Neuronal stem cell (in vitro differentiated cells): Measurements from ENCODE around the gene SP140L. TPM values are rescaled to one million over a fixed set of nuclear protein-coding genes. Genes with fewer than 3 reads are reported as not detected.
A peak's percentile ranks its signal among the peaks of the same experiment; 100 is the strongest.
"Not testable (repeated sequence)": the region's sequence is repeated elsewhere in the genome, so short reads cannot be mapped to it uniquely, and the experiment has no call there.

Experiments
- DNase-seq: peaks from one replicate; pipeline ENCODE4 v3.0.0-alpha.2; 2013; ENCODE audit warnings: low spot score
- H2AFZ ChIP-seq: one replicate; pipeline ENCODE4 v1.6.1; 2013; ENCODE audit warnings: mild to moderate bottlenecking, low read length, inconsistent platforms
- H2AK5ac ChIP-seq: 2 replicates; pipeline ENCODE4 v1.6.1; 2013; ENCODE audit warnings: low read depth, mild to moderate bottlenecking, inconsistent platforms, low read length, moderate library complexity, mixed read lengths
- H2BK120ac ChIP-seq: 2 replicates; pipeline ENCODE4 v1.6.1; 2013; ENCODE audit warnings: low read depth, mild to moderate bottlenecking, inconsistent platforms, low read length, moderate library complexity, mixed read lengths
- H2BK12ac ChIP-seq: one replicate; pipeline ENCODE4 v1.6.1; 2013; ENCODE audit warnings: low read length, inconsistent platforms
- H2BK15ac ChIP-seq: 2 replicates; pipeline ENCODE4 v1.6.1; 2013; ENCODE audit warnings: mild to moderate bottlenecking, low read length, inconsistent platforms, mixed read lengths
- H2BK5ac ChIP-seq: one replicate; pipeline ENCODE4 v1.6.1; 2013; ENCODE audit warnings: inconsistent platforms, mild to moderate bottlenecking, low read length, moderate library complexity
- H3K14ac ChIP-seq: one replicate; pipeline ENCODE4 v1.6.1; 2013; ENCODE audit warnings: low read length, inconsistent platforms
- H3K18ac ChIP-seq: 2 replicates; pipeline ENCODE4 v1.6.1; 2013; ENCODE audit warnings: low read length, inconsistent platforms
- H3K23ac ChIP-seq: 2 replicates; pipeline ENCODE4 v1.6.1; 2013; ENCODE audit warnings: low read depth, mild to moderate bottlenecking, mixed read lengths, low read length, inconsistent platforms; ENCODE audit not compliant: poor library complexity
- H3K27ac ChIP-seq: replicated peaks from 3 replicates; pipeline ENCODE4 v1.5.1; 2013; ENCODE audit warnings: low read length, inconsistent platforms
- H3K27me3 ChIP-seq, 3 experiments: 2 replicates each; pipeline ENCODE4 v1.6.1; 2013; ENCODE audit warnings: low read length in 3 of 3, mild to moderate bottlenecking in 2 of 3, inconsistent platforms in 1 of 3, low read depth in 1 of 3, mixed read lengths in 1 of 3, moderate library complexity in 1 of 3; ENCODE audit not compliant: control insufficient read depth in 3 of 3, insufficient read depth in 3 of 3
- H3K36me3 ChIP-seq, 2 donors: replicated peaks in 1 of 2; 2 replicates each; pipeline ENCODE4 v1.6.1; 2013; ENCODE audit warnings: low read length in 2 of 2; ENCODE audit not compliant: control insufficient read depth in 2 of 2, insufficient read depth in 2 of 2
- H3K4ac ChIP-seq: 2 replicates; pipeline ENCODE4 v1.6.1; 2013; ENCODE audit warnings: inconsistent platforms, mild to moderate bottlenecking, low read length, moderate library complexity
- H3K4me1 ChIP-seq, 2 donors: 1 replicate in 1 of 2; 2 replicates in 1 of 2; pipeline ENCODE4 v1.6.1; 2013; ENCODE audit warnings: low read length in 2 of 2, low read depth in 1 of 2; ENCODE audit not compliant: control insufficient read depth in 2 of 2, insufficient read depth in 1 of 2
- H3K4me2 ChIP-seq: one replicate; pipeline ENCODE4 v1.6.1; 2013; ENCODE audit warnings: mild to moderate bottlenecking, low read length, inconsistent platforms; ENCODE audit not compliant: insufficient read depth, poor library complexity, severe bottlenecking
- H3K4me3 ChIP-seq, 2 donors: 2 replicates each; pipeline ENCODE4 v1.5.1; 2013; ENCODE audit warnings: low read length in 2 of 2, mild to moderate bottlenecking in 2 of 2, inconsistent platforms in 1 of 2, moderate library complexity in 1 of 2
- H3K79me1 ChIP-seq: one replicate; pipeline ENCODE4 v1.6.1; 2013; ENCODE audit warnings: low read depth, mild to moderate bottlenecking, inconsistent platforms, low read length, moderate library complexity
- H3K9ac ChIP-seq: one replicate; pipeline ENCODE4 v1.6.1; 2013; ENCODE audit warnings: mild to moderate bottlenecking, low read depth, low read length, inconsistent platforms; ENCODE audit not compliant: poor library complexity
- H3K9me3 ChIP-seq, 2 donors: replicated peaks in 1 of 2; 2 replicates each; pipeline versions ENCODE3 to v1.6.1; 2013; ENCODE audit warnings: low read length in 2 of 2, mild to moderate bottlenecking in 2 of 2, inconsistent platforms in 1 of 2, low read depth in 1 of 2, mixed read lengths in 1 of 2, moderate library complexity in 1 of 2; ENCODE audit not compliant: control insufficient read depth in 2 of 2, insufficient read depth in 1 of 2
- H4K8ac ChIP-seq: one replicate; pipeline ENCODE4 v1.6.1; 2013; ENCODE audit warnings: low read depth, mild to moderate bottlenecking, inconsistent platforms, low read length, moderate library complexity
- H4K91ac ChIP-seq: one replicate; pipeline ENCODE4 v1.6.1; 2013; ENCODE audit warnings: low read length, low read depth, mild to moderate bottlenecking, inconsistent platforms; ENCODE audit not compliant: poor library complexity
- WGBS, 2 donors: extraction: QIAGEN DNeasy Blood & Tissue Kit; methylation state at CpG; one replicate each; pipeline ENCODE4 v1.1.7; 2013; ENCODE audit warnings: missing lambda C conversion rate in 2 of 2, mixed read lengths in 1 of 2; ENCODE audit not compliant: insufficient read length in 2 of 2, insufficient replicate concordance in 1 of 2; ENCODE audit errors: extremely low coverage in 2 of 2; 5-methylcytosine and 5-hydroxymethylcytosine counted together
- polyA plus RNA-seq, 2 experiments: library from polyadenylated mRNA; stranded (reverse); fragments of 200-250 nt; gene quantifications; one replicate each; pipeline ENCODE4 v1.2.3, GENCODE V29; 2013

The SP140L gene
- polyA plus RNA-seq (2013, experiment 1 of 2) = 0.10 TPM
- polyA plus RNA-seq (2013, experiment 2 of 2) = 0.10 TPM

DNA sequence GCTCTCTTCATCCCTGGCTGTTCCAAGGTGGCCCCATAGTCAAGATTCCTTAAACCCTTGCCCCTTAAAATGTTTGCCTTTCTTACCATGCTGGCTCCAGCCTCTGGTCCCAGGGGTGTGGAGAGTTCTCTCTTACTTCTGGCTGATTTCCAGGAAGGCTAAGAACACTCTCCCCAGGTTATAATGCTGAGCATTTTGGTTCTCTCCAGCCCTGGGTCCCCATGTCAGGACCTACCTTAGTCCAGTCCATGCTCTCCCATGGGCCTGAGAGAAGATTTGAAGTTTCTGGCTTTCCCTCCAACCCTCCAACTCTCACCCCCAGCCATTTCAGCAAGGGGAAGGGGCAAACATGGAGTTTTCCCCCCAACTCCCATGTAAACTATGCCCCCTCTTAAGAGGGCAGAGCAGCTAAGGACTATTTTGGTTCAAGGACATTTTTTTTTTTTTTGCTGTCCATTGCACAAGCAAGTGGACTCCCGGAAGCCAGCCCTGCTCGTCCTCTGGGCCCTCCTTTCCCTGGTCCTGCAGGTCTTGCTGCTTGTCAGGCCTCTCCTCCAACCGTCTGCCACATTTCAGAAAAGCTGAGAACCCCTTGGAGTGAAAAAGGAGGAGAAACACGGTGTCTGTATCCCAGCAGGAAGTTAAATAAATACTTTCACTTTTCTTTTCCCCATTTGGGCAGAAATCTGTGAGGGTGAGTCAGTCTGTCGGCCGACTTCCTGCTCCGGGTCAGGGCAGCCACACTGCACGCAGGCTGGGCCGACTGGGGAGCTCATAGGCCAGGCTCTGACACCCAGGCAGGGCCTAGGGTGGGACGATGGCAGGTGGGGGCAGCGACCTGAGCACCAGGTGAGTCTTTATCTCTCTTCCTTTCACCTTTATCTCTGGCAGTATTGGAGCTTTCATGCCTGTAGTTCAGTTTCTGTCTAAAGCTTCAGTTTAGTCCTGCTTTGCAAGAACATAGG, at the start of gene SP140L:
Gene SP140L, plus strand, starts transcription at position 741 of the 965 bp plus-strand sequence. Its CDS starts 77 bp downstream, at position 818.
- DNase-seq = no peak

DNA sequence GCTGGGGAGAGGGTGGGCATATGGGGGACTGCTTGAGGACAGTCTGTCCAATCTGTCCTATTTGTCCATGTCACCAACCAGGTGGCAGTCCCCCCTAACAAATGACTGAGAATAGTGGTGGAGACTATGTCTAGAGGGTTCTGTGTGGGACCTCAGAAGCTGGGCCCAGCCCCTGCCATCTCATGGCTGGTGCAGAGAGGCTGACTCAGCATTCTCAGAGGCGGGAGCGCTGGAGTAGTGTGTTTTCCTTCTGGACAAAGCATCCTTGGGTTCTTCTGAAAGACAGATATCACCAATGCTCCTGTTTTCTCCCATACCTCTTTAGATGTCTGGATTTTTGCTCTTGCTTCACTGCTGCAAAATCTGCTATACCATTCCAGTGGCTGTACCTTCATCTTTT, 44.1 kb upstream of the SP140L start:
- Histone ChIP-seq H3K4me3 (no peak overlapping the region), H3K27me3 (no peaks in the 10 kb centered on the region), H3K14ac (no peak overlapping the region), H2BK120ac (no peak overlapping the region), H3K9me3 (no peaks in the 10 kb centered on the region), H3K4ac (no peak overlapping the region), H3K79me1 (no peaks in the 10 kb centered on the region), H2BK15ac (no peak overlapping the region), H4K91ac (no peak overlapping the region), H3K23ac (no peak overlapping the region), H3K4me2 (no peak overlapping the region), H2BK5ac (no peak overlapping the region), H3K4me1 (no peaks in the 10 kb centered on the region), H4K8ac (no peak overlapping the region), H3K18ac (no peak overlapping the region), H2AFZ (no peak overlapping the region), H2BK12ac (no peak overlapping the region), H3K27ac (no peak overlapping the region), H3K36me3 (no peaks in the 10 kb centered on the region), H2AK5ac (no peak overlapping the region), H3K9ac (no peak overlapping the region)
- DNase-seq = no peak
- WGBS, 2 donors = no CpG with 5 or more reads among the region's 2 CpGs

More for the DNA sequence above, at the start of gene SP140L:
- Histone ChIP-seq H4K91ac (no peak within 1 kb of the TSS), H2BK120ac (no peak within 1 kb of the TSS), H3K14ac (no peak within 1 kb of the TSS), H3K27me3 (no peaks in the 10 kb centered on the region), H3K4me1 (peaks cover 0 to 2% of the 10 kb centered on the region in 2 donors), H2BK5ac (no peak within 1 kb of the TSS), H4K8ac (no peak within 1 kb of the TSS), H3K79me1 (no peaks in the 10 kb centered on the region), H3K9ac (no peak within 1 kb of the TSS), H3K4me3 (peak within 1 kb of the TSS in 1 of 2 donors; percentile 46), H2BK15ac (no peak within 1 kb of the TSS), H3K4ac (no peak within 1 kb of the TSS), H2AK5ac (no peak within 1 kb of the TSS), H3K4me2 (no peak within 1 kb of the TSS), H3K23ac (no peak within 1 kb of the TSS), H3K27ac (no peak within 1 kb of the TSS), H3K18ac (no peak within 1 kb of the TSS), H3K36me3 (no peaks in the 10 kb centered on the region), H2AFZ (peak within 1 kb of the TSS; percentile 93), H3K9me3 (peaks cover 9 to 12% of the 10 kb centered on the region in 2 donors), H2BK12ac (no peak within 1 kb of the TSS)
- no CpG with 5 or more reads among the region's 11 CpGs for WGBS, 2 donors

DNA sequence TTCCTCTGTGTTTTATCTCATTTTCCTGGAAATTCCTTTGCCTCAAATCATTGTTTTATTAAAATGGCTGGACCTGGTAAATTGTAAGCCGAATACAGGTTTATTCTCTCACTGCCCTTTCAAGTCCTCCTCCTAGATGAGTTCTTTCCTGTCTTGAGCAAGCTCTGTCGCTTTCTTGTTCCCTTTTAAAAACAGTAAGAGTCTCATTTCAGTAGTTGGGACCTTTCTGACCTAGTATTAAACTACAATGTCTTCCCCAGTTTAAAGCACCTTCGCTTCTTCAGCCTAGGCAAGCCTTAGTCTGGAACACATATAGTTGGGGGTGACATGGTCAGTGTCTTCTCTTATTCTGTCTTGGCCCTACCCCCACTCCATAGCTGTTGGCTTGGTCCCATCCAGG, 40.9 kb upstream of the SP140L start:
- Histone ChIP-seq H2BK120ac (no peak overlapping the region), H2AK5ac (no peak overlapping the region), H2AFZ (no peak overlapping the region), H3K4me1 (no peaks in the 10 kb centered on the region), H3K4me3 (no peak overlapping the region), H3K23ac (no peak overlapping the region), H3K14ac (no peak overlapping the region), H3K9ac (no peak overlapping the region), H2BK12ac (no peak overlapping the region), H3K4me2 (no peak overlapping the region), H2BK15ac (no peak overlapping the region), H4K91ac (no peak overlapping the region), H3K27me3 (no peaks in the 10 kb centered on the region), H3K79me1 (no peaks in the 10 kb centered on the region), H3K9me3 (no peaks in the 10 kb centered on the region), H3K36me3 (no peaks in the 10 kb centered on the region), H3K4ac (no peak overlapping the region), H4K8ac (no peak overlapping the region), H3K18ac (no peak overlapping the region), H3K27ac (no peak overlapping the region), H2BK5ac (no peak overlapping the region)
- WGBS, 2 donors = no CpG with 5 or more reads among the region's 3 CpGs
- no peak for DNase-seq

DNA sequence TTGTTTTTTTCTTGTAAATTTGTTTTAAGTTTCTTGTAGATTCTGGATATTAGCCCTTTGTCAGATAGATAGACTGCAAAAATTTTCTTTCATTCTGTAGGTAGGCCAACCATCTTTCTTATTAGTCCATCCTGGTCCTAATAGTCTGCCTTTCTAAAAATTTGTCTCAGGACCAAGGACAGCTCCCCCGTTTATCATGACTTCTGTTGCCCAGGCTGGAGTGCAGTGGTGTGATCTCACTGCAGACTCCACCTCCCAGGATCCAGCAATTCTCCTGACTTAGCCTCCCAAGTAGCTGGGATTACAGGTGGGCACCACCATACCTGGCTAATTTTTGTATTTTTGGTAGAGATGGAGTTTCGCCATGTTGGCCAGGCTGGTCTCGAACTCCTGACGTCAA, 37.7 kb upstream of the SP140L start:
- peak; percentile 4 for DNase-seq
- not testable (repeated sequence) for H3K36me3 ChIP-seq, H4K8ac ChIP-seq

More for the DNA sequence above, 37.7 kb upstream of the SP140L start:
- H3K9ac ChIP-seq, H3K4ac ChIP-seq, H3K18ac ChIP-seq, H2BK12ac ChIP-seq, H2AFZ ChIP-seq, H3K79me1 ChIP-seq, H2BK15ac ChIP-seq, H3K9me3 ChIP-seq, H2BK5ac ChIP-seq, H3K4me3 ChIP-seq, H4K91ac ChIP-seq, H2BK120ac ChIP-seq, H3K27me3 ChIP-seq, H3K4me2 ChIP-seq, H3K27ac ChIP-seq, H3K23ac ChIP-seq, H3K14ac ChIP-seq, H3K4me1 ChIP-seq, H2AK5ac ChIP-seq: not testable (repeated sequence)
- no CpG with 5 or more reads among the region's 4 CpGs for WGBS, 2 donors
